ENCODE data around the gene GMCL2.

The GMCL2 gene

GRCh38 chr5:178155065-178155464 lies 32.1 kb downstream of the GMCL2 start:
- TF ChIP-seq CTCF (conservative IDR thresholded peaks at IDR 0.05): no peak
- no peak overlapping the region for H3K27ac ChIP-seq

- no peak for TF ChIP-seq CTCF (conservative IDR thresholded peaks at IDR 0.05)
- H3K27ac ChIP-seq: peak within 1 kb of the TSS; percentile 82
These were observed 33.4 kb downstream of the GMCL2 start, which contains the start of gene NHP2 for GRCh38 chr5:178153530-178154340. NHP2 (minus strand) TSS chr5:178153885; CDS start chr5:178153817, 68 bp downstream.

- peak overlapping the region; percentile 82 for H3K27ac ChIP-seq
- TF ChIP-seq CTCF (conservative IDR thresholded peaks at IDR 0.05): no peak
These were observed 34.4 kb downstream of the GMCL2 start for GRCh38 chr5:178152491-178153444.

GRCh38 chr5:178150977-178151734 lies 36.0 kb downstream of the GMCL2 start:
- peak; percentile 37 for TF ChIP-seq CTCF (conservative IDR thresholded peaks at IDR 0.05)
- 0 out of 2 replicates have a peak overlapping the region, but pooled peaks have one; percentile 82 for H3K27ac ChIP-seq

- H3K27ac ChIP-seq: no peak overlapping the region
- no peak for TF ChIP-seq CTCF (conservative IDR thresholded peaks at IDR 0.05)
These were observed 37.8 kb downstream of the GMCL2 start for GRCh38 chr5:178149199-178149932.

GRCh38 chr5:178147406-178147805 lies 39.8 kb downstream of the GMCL2 start:
- TF ChIP-seq CTCF (conservative IDR thresholded peaks at IDR 0.05): no peak
- no peak overlapping the region for H3K27ac ChIP-seq
